Measurements from ENCODE around the gene TSC22D2.

Gene TSC22D2

DNA sequence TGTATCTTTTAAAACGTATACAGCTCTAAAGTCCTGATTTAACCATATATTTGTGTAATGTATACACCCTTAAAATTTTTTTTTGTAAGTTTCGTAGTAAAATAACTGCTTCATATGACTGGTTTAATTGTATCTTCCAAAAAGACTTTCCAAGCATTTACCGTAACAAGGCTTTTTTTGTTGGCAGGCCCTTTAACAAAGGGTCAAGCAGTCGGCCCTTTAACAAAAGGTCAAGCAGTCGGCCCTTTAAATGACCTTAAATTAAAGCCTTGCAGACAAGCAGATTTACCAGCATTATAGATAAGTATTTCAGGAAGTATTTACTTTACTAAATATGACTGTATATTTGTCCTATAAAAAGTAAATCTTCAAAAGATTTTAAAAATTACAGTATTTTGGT lies 28.1 kb downstream of the TSC22D2 start:
- TF ChIP-seq ZNF274 (IDR thresholded peaks at IDR 0.05; ENCODE audit: low read depth, low read length) = no peak
- H3K4me3 ChIP-seq (ENCODE audit: low read length) = no peak overlapping the region

DNA sequence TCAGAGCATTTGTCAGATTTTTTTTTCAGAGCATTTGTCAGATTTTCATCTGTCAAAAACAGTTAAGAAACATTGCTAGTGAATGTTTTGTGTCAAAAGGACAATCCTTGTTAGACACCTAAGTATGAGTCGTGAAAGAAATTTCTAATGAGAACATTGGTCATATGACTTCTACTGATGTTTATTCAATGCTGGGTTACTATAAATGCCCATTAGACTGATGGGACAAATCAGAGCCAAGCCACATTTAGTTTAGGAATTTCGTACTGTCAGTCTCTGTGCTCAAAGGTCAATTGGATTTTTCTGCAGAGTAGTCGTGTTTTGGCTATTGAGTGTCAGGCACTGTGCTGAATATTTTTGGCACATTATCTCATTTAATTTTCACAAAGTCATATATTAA lies 31.6 kb downstream of the TSC22D2 start:
- H3K4me3 ChIP-seq (ENCODE audit: low read length) = no peak overlapping the region
- TF ChIP-seq ZNF274 (IDR thresholded peaks at IDR 0.05; ENCODE audit: low read depth, low read length) = no peak

GRCh38 chr3:150443331-150443741 lies 35.2 kb downstream of the TSC22D2 start:
- no peak overlapping the region for H3K4me3 ChIP-seq (ENCODE audit: low read length)
- no peak for TF ChIP-seq ZNF274 (IDR thresholded peaks at IDR 0.05; ENCODE audit: low read depth, low read length)

DNA sequence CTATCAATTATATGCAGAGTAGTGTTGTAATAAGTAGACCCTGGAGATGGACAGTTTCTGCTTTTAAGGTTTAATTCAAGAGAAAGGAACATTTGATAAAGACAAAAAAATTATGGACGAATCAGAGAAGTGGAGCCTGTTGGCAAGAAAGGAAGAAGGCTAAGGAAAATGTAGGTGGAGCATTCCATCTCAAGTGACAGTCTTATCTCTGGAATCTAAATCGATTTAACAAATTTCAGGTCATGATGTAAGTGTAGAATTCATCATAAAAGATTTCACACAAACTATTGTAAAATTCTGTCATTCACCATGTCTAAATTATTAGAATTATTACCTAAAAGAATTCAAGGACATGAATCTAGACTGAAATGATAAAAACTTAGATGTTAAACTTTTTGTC lies 36.3 kb downstream of the TSC22D2 start:
- H3K4me3 ChIP-seq (ENCODE audit: low read length) = no peak overlapping the region

DNA sequence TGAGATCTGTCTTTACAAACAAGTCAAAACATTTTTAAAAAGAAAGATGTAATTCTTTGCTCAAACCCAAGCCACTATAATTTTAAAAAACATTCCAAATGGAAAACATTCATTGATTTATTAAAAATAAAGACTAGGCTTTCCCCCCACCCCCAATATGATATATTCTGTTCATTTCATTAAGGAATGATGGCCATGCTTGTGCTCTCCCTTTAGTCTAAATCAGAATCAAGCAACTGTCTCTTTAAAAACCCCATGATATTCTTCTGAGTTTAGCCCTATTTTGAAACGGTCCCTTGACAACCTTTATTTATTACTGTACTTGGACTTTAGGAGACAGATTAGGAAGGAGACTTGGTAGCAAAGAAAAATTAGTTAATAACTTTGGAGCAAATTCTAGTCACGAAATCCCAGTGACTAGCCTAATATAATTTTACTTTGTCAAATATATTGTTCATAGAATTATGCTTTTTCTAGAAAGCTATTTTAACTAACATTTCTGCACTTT lies 38.4 kb downstream of the TSC22D2 start:
- no peak for TF ChIP-seq ZNF274 (IDR thresholded peaks at IDR 0.05; ENCODE audit: low read depth, low read length)
- no peak overlapping the region for H3K4me3 ChIP-seq (ENCODE audit: low read length)

More for the DNA sequence above, 36.3 kb downstream of the TSC22D2 start:
- TF ChIP-seq ZNF274 (IDR thresholded peaks at IDR 0.05; ENCODE audit: low read depth, low read length) = no peak

DNA sequence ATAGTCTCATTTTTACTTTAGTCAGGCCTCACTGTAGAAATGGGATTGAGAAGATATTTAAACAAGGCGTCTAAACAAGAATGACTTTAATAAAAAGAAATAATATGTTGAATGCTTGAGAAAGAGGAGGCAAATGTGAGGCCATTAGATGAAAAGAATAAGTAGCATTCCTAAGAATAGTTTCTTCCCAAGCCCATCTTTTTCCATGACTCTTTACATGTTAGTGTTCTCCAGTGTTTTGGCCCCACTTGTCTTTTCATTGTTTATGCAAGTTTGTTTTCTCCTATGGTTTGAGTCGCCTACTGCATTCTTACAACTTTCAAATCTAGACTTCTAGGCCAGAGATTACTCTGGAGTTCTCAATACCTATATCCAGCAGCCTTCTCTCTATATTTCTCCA lies 39.0 kb downstream of the TSC22D2 start:
- no peak overlapping the region for H3K4me3 ChIP-seq (ENCODE audit: low read length)
- no peak for TF ChIP-seq ZNF274 (IDR thresholded peaks at IDR 0.05; ENCODE audit: low read depth, low read length)

DNA sequence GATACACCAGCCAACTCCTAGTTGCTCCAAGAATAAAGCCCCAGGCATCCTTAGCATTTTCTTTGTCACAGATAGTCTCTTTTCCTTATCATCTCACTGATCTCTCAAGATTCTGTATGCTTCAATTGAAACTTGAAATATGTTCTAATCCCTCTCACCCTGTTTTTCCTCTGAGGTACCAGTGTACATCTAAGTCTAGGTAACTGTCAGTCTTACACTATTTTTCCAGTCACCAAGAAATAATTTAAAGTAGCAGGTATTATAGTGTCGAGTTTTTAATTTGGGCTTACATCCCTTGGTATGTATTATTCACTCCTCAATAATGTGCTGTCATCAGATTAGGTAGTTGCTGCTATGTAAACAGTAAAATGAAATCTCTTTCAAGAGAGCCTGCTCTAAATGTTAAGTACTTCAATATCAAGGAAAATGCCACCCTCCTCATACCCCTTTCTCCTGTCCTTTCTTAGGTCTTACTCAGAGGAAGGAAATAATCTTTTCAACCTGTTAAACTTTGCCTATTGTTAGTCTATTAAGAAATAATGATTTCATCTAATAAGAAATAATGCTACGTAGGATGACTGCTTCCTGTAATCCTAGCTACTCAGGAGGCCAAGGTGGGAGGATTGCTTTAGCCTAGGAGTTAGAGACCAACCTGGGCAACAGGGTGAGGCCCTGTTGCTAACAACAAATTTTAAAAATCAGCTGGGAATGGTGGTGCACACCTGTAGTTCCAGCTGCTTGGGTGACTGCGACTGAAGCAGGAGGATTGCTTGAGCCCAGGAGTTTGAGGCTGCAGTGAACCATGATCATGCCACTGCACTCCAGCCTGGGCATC lies 39.8 kb downstream of the TSC22D2 start:
- no peak overlapping the region for H3K4me3 ChIP-seq (ENCODE audit: low read length)
- no peak for TF ChIP-seq ZNF274 (IDR thresholded peaks at IDR 0.05; ENCODE audit: low read depth, low read length)

DNA sequence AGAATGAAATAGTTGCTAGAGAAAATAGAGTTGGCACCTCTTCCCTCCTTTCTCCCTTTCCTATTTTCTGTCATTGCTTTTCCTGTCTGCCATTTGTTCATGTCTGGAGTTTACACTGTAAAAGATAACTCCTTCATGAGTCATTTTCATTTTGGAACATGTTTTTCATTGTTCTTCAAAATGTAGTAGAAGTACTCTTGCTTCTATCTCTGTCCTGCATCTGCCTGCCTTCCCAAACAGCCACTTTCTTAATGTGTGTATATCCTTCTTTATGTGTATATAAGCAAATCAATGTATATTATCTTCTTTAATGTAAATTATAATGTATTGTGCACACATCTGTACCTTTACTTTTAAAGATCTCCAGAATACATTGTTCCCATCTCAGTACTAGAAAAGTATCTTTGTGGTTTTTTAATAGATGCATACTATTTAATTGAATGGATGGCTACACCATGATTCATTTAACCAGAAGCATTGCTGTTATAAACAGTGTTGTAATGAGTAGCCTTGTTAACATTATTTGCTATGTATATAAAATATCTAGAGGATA lies 41.1 kb downstream of the TSC22D2 start:
- H3K4me3 ChIP-seq (ENCODE audit: low read length) = no peak overlapping the region
- no peak for TF ChIP-seq ZNF274 (IDR thresholded peaks at IDR 0.05; ENCODE audit: low read depth, low read length)

GRCh38 chr3:150450916-150451315 lies 42.8 kb downstream of the TSC22D2 start:
- H3K4me3 ChIP-seq (ENCODE audit: low read length) = no peak overlapping the region
- no peak for TF ChIP-seq ZNF274 (IDR thresholded peaks at IDR 0.05; ENCODE audit: low read depth, low read length)

DNA sequence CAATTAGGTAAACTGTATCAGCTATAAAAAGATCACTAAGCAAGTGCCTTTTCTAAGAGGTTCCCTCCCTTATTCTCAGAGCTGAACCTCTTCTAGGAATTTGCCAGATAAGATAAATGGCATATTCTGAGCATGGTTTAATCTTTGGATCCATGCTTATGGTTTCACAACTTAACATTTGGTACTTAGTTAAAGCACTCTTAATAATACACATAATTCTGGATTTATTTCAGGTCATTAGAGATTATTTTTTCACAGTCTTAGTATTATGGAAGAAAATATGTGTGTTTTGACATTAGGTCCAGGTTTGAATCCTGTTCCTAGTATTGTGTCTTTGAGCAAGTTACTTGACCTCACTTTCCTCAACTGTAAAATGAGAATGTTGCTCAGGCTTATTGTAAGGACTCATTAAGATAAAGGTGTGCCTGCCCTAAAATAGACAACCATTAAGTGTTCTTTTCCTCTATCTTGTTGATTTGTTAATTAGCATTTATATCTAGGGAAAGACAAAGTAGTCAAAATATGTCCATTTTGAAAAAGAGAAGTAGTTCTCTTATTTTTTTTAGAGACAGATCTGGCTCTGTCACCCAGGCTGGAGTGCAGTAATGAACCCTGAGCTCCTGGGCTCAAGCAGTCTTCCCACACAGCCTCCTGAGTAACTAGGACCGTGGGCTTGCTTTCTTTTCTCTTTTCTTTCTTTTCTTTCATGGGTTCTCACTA lies 43.4 kb downstream of the TSC22D2 start:
- H3K4me3 ChIP-seq (ENCODE audit: low read length) = no peak overlapping the region
- no peak for TF ChIP-seq ZNF274 (IDR thresholded peaks at IDR 0.05; ENCODE audit: low read depth, low read length)

GRCh38 chr3:150453353-150453752 lies 45.3 kb downstream of the TSC22D2 start:
- no peak for TF ChIP-seq ZNF274 (IDR thresholded peaks at IDR 0.05; ENCODE audit: low read depth, low read length)
- no peak overlapping the region for H3K4me3 ChIP-seq (ENCODE audit: low read length)

DNA sequence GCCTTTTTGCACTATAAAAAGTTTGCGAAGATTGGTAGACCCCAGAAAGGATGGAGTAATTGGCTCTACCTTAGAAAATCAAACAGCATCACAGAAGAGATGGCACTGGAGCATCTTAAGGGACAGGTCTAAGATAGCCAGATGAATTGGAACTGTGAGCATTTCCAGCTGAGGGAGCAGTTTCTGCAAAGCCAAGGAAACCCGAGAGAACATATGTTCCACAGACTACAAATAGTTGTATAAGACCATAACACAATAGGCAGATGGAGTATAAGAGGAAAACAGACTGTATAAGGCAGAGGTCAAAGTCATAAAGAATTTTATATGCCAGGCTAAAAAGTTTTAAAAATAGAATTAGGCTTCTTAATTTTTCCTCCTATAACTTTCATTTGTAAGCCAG lies 46.0 kb downstream of the TSC22D2 start:
- H3K4me3 ChIP-seq (ENCODE audit: low read length) = no peak overlapping the region
- no peak for TF ChIP-seq ZNF274 (IDR thresholded peaks at IDR 0.05; ENCODE audit: low read depth, low read length)

DNA sequence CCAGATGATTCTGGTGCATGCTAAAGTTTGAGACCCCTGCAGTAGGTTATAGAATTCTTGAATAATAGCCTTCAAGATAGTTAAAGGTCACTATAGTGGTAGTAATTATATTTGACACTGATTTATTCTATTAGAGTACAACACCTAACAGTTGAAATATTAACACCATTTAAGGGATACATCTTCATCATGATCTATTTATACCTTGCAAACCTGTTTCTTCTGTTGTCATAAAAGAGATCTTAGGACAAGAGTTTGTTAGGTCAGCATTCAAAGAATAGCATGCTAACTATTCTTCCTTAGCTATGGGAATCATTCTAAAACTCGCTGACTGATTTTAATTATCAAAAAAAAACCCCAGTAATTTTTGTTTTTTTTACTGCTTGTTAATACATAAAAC lies 46.5 kb downstream of the TSC22D2 start:
- H3K4me3 ChIP-seq (ENCODE audit: low read length) = no peak overlapping the region
- no peak for TF ChIP-seq ZNF274 (IDR thresholded peaks at IDR 0.05; ENCODE audit: low read depth, low read length)

DNA sequence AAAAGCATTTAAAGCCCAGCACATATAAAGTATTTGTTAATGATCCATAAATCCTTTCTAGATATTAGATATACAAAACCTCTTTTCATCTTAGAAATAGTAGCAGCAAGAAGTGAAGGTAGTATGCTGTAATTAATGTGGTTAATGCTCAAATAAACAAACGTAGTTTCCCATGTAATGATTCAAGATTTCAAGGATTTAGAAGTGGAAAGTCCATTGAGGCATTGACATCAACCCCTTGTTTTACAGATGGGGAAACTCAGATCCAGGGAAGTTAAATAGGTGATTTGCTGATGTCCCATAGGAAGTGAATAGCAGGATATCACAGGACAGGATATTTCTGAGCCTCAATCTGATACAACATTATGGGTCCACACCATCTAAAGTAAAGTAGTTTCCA lies 47.2 kb downstream of the TSC22D2 start:
- H3K4me3 ChIP-seq (ENCODE audit: low read length) = no peak overlapping the region
- TF ChIP-seq ZNF274 (IDR thresholded peaks at IDR 0.05; ENCODE audit: low read depth, low read length) = no peak

GRCh38 chr3:150458001-150458400 lies 49.9 kb downstream of the TSC22D2 start:
- no peak for TF ChIP-seq ZNF274 (IDR thresholded peaks at IDR 0.05; ENCODE audit: low read depth, low read length)

More at GRCh38 chr3:150458001-150458400, 49.9 kb downstream of the TSC22D2 start:
- H3K4me3 ChIP-seq (ENCODE audit: low read length) = no peak overlapping the region
